ENCODE results near the gene SYT9.

- TF ChIP-seq CTCF (IDR thresholded peaks at IDR 0.05; ENCODE audit: low read depth, low read length), result no peak
- TF ChIP-seq POLR2A (IDR thresholded peaks at IDR 0.05; ENCODE audit: extremely low read depth, insufficient read length), result no peak
- TF ChIP-seq MAX (IDR thresholded peaks at IDR 0.05; ENCODE audit: low read depth, low read length), result no peak
Observed at GRCh38 chr11:7383406-7383805, 131.7 kb downstream of the SYT9 start.
